ENCODE results near the gene XYLT1. TPM values are rescaled to one million over a fixed set of nuclear protein-coding genes. Genes with fewer than 3 reads are reported as not detected.

The XYLT1 gene
- total RNA-seq, 2 donors from 2014 or later = 6.0 to 15.2 TPM

DNA sequence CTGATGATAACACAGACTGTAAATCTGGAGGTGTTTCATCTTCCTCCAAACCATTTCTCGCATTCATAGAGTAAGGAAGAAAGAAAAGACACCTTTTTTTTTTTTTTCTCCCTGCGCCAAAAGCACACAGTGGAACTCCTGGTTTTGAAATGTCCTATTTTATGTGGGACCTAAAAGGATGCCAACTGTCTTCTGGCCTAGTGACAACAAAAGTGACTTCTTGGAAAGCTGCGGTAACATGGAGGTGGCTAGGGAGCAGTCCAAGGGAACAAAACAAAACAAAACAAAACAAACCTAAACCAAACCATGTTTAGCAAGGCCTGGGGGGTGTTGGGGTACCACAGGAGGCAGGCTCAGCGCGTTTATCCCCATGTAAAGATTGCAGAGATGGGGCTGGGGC is 174.8 kb downstream of the XYLT1 start:
- Histone ChIP-seq H3K36me3 (replicated peaks in 1 of 2; ENCODE audit: insufficient read depth in 1 of 2, low read depth in 2 of 2) (no peaks in the 10 kb centered on the region), H3K9me3 (peaks cover 0 to 4% (median 0%) of the 10 kb centered on the region in 3 donors), H3K27ac (no peak overlapping the region), H3K4me1 (peaks cover 20% of the 10 kb centered on the region), H3K4me3 (no peak overlapping the region), H3K27me3 (no peaks in the 10 kb centered on the region)
- DNase-seq (no peak), ATAC-seq (no peak)
- intact Hi-C loops (cut with DNase I) = no loop called here
- 79 to 86% methylated on average over 5 of the region's 5 CpGs for WGBS, 2 donors
- TF ChIP-seq POLR2A (IDR thresholded peaks at IDR 0.05) = no peak
- TF ChIP-seq CTCF (IDR thresholded peaks at IDR 0.05) = no peak

DNA sequence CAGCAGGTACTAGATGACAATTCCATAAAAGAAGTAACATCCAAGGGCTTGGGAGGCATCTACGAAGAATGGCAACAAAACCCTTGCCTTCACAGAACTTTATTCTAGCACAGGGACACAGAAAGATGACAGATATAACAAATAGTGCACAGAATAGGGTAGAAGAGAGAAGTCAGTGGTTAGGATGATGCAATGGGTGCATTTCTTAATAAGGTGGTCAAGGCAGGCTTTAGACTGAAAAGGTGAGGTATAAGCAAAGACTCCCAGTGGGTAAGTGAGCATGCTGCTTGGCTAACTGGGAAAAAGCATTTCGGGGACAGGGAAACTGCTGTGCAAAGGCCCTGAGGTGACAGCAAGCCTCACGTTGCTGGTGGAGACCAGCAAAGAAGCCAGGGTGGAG is 175.9 kb downstream of the XYLT1 start:
- peaks cover 0 to 4% (median 0%) of the 10 kb centered on the region in 3 donors for H3K9me3 ChIP-seq
- TF ChIP-seq POLR2A (IDR thresholded peaks at IDR 0.05) (no peak), CTCF (IDR thresholded peaks at IDR 0.05) (no peak)
- H3K27me3 ChIP-seq = no peaks in the 10 kb centered on the region
- peaks cover 15% of the 10 kb centered on the region for H3K4me1 ChIP-seq
- ATAC-seq = no peak
- H3K4me3 ChIP-seq = no peak overlapping the region
- no peak for DNase-seq
- no peak overlapping the region for H3K27ac ChIP-seq
- H3K36me3 ChIP-seq (replicated peaks in 1 of 2; ENCODE audit: insufficient read depth in 1 of 2, low read depth in 2 of 2) = no peaks in the 10 kb centered on the region
- WGBS, 2 donors = 78 to 84% methylated on average over 3 of the region's 3 CpGs
- intact Hi-C loops (cut with DNase I) = no loop called here

DNA sequence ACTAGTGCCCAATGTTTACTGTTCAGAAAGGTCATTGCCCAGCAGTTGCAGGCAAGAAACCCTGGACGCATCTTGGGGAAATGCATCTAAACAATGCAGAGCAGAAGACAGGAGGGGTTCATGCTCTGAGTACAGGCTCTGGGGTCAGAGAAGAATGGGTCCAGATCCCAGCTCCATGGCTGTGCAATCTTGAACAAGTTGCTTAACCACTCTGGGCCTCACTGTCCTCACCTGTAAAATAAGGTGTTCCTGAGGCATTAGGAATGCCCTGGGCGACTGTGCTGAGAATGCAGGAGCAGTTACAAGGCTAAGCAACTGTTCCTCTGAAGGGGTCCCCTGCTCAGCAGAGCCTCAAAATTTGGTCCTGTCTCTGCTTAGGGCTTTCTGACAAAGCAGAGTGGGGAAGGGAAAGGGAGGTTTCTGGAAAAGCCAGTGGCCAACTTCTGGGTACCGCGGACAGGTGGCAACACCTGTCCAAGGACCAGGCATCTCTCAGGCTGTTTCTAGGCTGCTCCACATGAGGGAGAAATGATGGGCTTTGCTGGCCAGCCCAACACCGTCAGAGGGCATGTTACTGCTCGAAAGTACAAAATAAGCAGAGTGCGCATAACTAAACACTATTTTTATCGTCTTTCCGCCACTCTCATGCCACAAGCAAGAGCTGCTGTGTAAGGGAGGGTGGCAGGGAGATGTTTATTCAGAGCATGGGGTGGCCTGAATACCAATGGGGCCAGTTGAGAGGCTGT is 176.8 kb downstream of the XYLT1 start:
- H3K9me3 ChIP-seq = peaks cover 0 to 4% (median 0%) of the 10 kb centered on the region in 3 donors
- WGBS, 2 donors = 79 to 84% methylated on average over 9 of the region's 9 CpGs
- H3K27ac ChIP-seq = no peak overlapping the region
- TF ChIP-seq CTCF (IDR thresholded peaks at IDR 0.05) (peak in 1 of 7 experiments; percentile 15), POLR2A (IDR thresholded peaks at IDR 0.05) (no peak)
- DNase-seq = no peak
- peaks cover 6% of the 10 kb centered on the region for H3K4me1 ChIP-seq
- ATAC-seq = no peak
- intact Hi-C loops (cut with DNase I) = no loop called here
- no peak overlapping the region for H3K4me3 ChIP-seq
- no peaks in the 10 kb centered on the region for H3K27me3 ChIP-seq
- no peaks in the 10 kb centered on the region for H3K36me3 ChIP-seq (replicated peaks in 1 of 2; ENCODE audit: insufficient read depth in 1 of 2, low read depth in 2 of 2)

DNA sequence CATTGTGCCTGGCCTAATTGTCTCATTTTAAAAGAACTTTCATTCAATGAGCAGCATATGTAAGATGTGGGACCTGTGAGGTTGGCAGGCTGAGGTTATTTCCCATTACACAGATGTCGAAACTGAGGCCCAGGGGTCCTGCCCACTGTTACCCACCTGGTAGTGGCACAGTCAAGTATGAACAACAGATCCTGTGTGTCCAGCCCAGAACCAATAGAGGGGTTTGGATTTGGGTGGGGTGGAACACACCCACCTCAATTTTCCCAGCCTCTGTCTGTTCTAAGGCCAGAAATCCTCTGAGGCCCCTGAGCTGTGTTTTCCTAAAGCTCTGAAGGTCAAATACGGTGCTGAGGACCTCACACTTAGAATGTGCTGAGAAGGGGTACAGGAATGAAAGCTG is 179.5 kb downstream of the XYLT1 start:
- intact Hi-C loops (cut with DNase I) = no loop called here
- DNase-seq = no peak

More for the DNA sequence above, 179.5 kb downstream of the XYLT1 start:
- TF ChIP-seq CTCF (IDR thresholded peaks at IDR 0.05) = no peak
- no peak for TF ChIP-seq POLR2A (IDR thresholded peaks at IDR 0.05)
- WGBS, 2 donors = 87 to 88% methylated on average over 2 of the region's 2 CpGs
- peaks cover 1% of the 10 kb centered on the region for H3K4me1 ChIP-seq
- H3K9me3 ChIP-seq = no peaks in the 10 kb centered on the region
- H3K36me3 ChIP-seq (replicated peaks in 1 of 2; ENCODE audit: insufficient read depth in 1 of 2, low read depth in 2 of 2) = no peaks in the 10 kb centered on the region
- H3K27me3 ChIP-seq = no peaks in the 10 kb centered on the region
- no peak overlapping the region for H3K27ac ChIP-seq
- H3K4me3 ChIP-seq = no peak overlapping the region
- ATAC-seq = no peak
